HFFc6 (cell line): Measurements from ENCODE around the gene TPD52L1. TPM values are rescaled to one million over a fixed set of nuclear protein-coding genes. Genes with fewer than 3 reads are reported as not detected.
A peak's percentile ranks its signal among the peaks of the same experiment; 100 is the strongest.

Experiments
- DNase-seq: peaks from one replicate; pipeline ENCODE4 v3.0.0-alpha.2; 2018
- H3K27ac Mint-ChIP-seq: 2 replicates; pipeline ENCODE4 v1.8.0; 2020; ENCODE audit warnings: mild to moderate bottlenecking, mixed read lengths
- H3K27me3 Mint-ChIP-seq: 2 replicates; pipeline ENCODE4 v1.8.0; 2021; ENCODE audit warnings: mild to moderate bottlenecking, moderate library complexity, mixed read lengths; ENCODE audit not compliant: insufficient read depth
- H3K36me3 Mint-ChIP-seq: 2 replicates; pipeline ENCODE4 v1.8.0; 2021; ENCODE audit warnings: low read depth, mixed read lengths
- H3K4me1 Mint-ChIP-seq: 2 replicates; pipeline ENCODE4 v1.8.0; 2020; ENCODE audit warnings: low read depth, mixed read lengths
- H3K4me3 Mint-ChIP-seq: 2 replicates; pipeline ENCODE4 v1.8.0; 2020; ENCODE audit warnings: mild to moderate bottlenecking, moderate library complexity, mixed read lengths
- H3K9me3 Mint-ChIP-seq: 2 replicates; pipeline ENCODE4 v1.8.0; 2020; ENCODE audit warnings: mild to moderate bottlenecking, mixed read lengths
- CTCF ChIP-seq: fragments of 200-600 bp; sonication (generic); IDR thresholded peaks from 2 replicates; pipeline ENCODE4 v1.5.0; 2021; ENCODE audit warnings: antibody characterized with exemption, mild to moderate bottlenecking
- total RNA-seq, 6 experiments: library from RNA; stranded (reverse); fragmentation: NEBNext Ultra II Directional; extraction: Animal tissue kit (Norgen Biotek cat#: 25700); gene quantifications; 2 replicates in 1 of 6; 3 replicates in 5 of 6; pipeline ENCODE4 v1.2.3, GENCODE V29; 2021

TPD52L1 gene
- total RNA-seq, 6 experiments from 2014 or later: 11.0 to 36.8 (median 11.7) TPM

- H3K36me3 Mint-ChIP-seq: peaks cover 17% of the 10 kb centered on the region
- H3K4me3 Mint-ChIP-seq: 0 out of 2 replicates have a peak overlapping the region, but pooled peaks have one; percentile 94
- H3K27me3 Mint-ChIP-seq: peaks cover 5% of the 10 kb centered on the region
- peaks cover 3% of the 10 kb centered on the region; the same call in 1 of the 2 replicates for H3K9me3 Mint-ChIP-seq
- peak overlapping the region; percentile 6; the same call in 1 of the 2 replicates for H3K27ac Mint-ChIP-seq
- DNase-seq: no peak
- H3K4me1 Mint-ChIP-seq: peaks cover 48% of the 10 kb centered on the region
- no peak for TF ChIP-seq CTCF
Observed at GRCh38 chr6:125302840-125303511, 149.4 kb downstream of the TPD52L1 start.

- no peak for TF ChIP-seq CTCF
- Mint-ChIP-seq H3K9me3 (peaks cover 3% of the 10 kb centered on the region; the same call in 1 of the 2 replicates), H3K27ac (no peak overlapping the region), H3K36me3 (peaks cover 17% of the 10 kb centered on the region), H3K4me1 (peaks cover 52% of the 10 kb centered on the region), H3K4me3 (no peak overlapping the region), H3K27me3 (peaks cover 5% of the 10 kb centered on the region)
- no peak for DNase-seq
Observed at GRCh38 chr6:125303512-125303854, 149.9 kb downstream of the TPD52L1 start.

GRCh38 chr6:125304970-125305660 lies 151.5 kb downstream of the TPD52L1 start:
- peaks cover 44% of the 10 kb centered on the region for H3K4me1 Mint-ChIP-seq

GRCh38 chr6:125306756-125307149 lies 153.2 kb downstream of the TPD52L1 start:
- peaks cover 3% of the 10 kb centered on the region; the same call in 1 of the 2 replicates for H3K9me3 Mint-ChIP-seq
- no peak overlapping the region for H3K27ac Mint-ChIP-seq
- DNase-seq: no peak
- peaks cover 33% of the 10 kb centered on the region for H3K4me1 Mint-ChIP-seq
- peaks cover 8% of the 10 kb centered on the region; the same call in 1 of the 2 replicates for H3K36me3 Mint-ChIP-seq
- no peak overlapping the region for H3K4me3 Mint-ChIP-seq
- peaks cover 5% of the 10 kb centered on the region for H3K27me3 Mint-ChIP-seq
- no peak for TF ChIP-seq CTCF

More at GRCh38 chr6:125304970-125305660, 151.5 kb downstream of the TPD52L1 start:
- peaks cover 8% of the 10 kb centered on the region; the same call in 1 of the 2 replicates for H3K36me3 Mint-ChIP-seq
- H3K4me3 Mint-ChIP-seq: no peak overlapping the region
- H3K27ac Mint-ChIP-seq: no peak overlapping the region
- H3K9me3 Mint-ChIP-seq: peaks cover 3% of the 10 kb centered on the region; the same call in 1 of the 2 replicates
- TF ChIP-seq CTCF: 0 out of 2 replicates have a peak, but pooled peaks have one; percentile 8
- peaks cover 5% of the 10 kb centered on the region for H3K27me3 Mint-ChIP-seq
- DNase-seq: no peak

DNA sequence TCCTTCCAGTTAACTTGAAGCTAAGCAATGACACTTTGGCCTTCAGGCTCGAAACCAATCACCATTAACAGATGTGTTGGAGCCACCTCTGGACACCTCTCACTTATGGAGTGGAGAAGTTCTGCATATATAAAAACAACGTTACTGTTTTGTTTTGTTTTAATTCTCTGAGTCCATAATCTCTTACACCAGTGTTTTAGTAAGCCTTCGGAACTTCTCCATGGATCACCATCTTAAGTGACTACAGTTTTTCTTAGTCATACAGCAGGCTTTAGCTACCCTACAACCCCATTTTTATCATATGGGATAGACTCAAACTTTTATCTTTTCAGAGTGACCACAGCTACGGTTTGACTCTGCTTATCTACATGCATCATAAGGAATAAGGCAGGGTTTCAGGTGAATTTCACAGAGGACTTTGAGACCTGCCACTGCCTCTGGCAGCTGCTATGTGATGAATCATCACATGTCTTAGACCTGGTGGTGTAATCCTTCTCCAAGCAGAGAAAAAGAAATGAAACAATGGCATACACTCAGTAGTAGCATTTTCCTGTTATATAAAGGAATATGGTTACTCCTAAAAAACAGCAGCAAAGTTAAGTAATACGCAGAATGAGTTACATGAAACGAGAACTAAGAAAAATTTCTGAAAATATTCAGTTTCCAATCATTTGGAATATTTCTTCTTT lies 153.7 kb downstream of the TPD52L1 start:
- no peak overlapping the region for H3K4me3 Mint-ChIP-seq
- H3K36me3 Mint-ChIP-seq: peaks cover 8% of the 10 kb centered on the region; the same call in 1 of the 2 replicates
- peak; percentile 9 for DNase-seq
- peaks cover 5% of the 10 kb centered on the region for H3K27me3 Mint-ChIP-seq
- peaks cover 30% of the 10 kb centered on the region for H3K4me1 Mint-ChIP-seq
- TF ChIP-seq CTCF: no peak
- H3K9me3 Mint-ChIP-seq: peaks cover 3% of the 10 kb centered on the region; the same call in 1 of the 2 replicates
- no peak overlapping the region for H3K27ac Mint-ChIP-seq
